Cerebellar nuclear complex (tissue), 1 donor: ENCODE results near the gene SMG5.
"Not testable (repeated sequence)": the region's sequence is repeated elsewhere in the genome, so short reads cannot be mapped to it uniquely, and the experiment has no call there.

Experiments used
- DNase-seq, 2 experiments: peaks; one replicate each; lab custom pipeline; 2025; lab: John Stamatoyannopoulos, UW

SMG5 gene

GRCh38 chr1:156245451-156246232 lies 37.0 kb downstream of the SMG5 start:
- no peak for DNase-seq

DNA sequence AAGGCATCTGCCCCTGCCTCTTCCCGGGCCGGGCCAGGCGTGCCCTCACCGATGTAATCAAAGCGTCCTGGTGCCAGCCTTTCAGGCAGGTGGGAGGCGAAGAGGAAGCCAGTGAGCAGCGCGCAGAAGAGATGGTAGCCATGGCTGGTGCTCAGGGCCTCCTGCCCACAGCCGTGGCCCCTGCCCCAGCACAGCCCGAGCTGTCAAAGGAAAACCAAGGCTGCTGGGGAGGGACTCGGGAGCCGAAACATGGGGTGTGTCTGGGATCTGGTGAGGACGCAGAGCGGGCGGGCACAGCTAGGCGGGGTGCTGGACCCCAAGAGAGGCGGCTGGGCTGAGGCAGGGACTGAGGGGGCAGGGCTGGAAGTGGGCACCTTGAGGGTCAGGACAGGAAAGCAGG lies 37.9 kb downstream of the SMG5 start:
- no peak for DNase-seq

GRCh38 chr1:156244126-156244525 lies 38.5 kb downstream of the SMG5 start:
- DNase-seq: no peak

DNA sequence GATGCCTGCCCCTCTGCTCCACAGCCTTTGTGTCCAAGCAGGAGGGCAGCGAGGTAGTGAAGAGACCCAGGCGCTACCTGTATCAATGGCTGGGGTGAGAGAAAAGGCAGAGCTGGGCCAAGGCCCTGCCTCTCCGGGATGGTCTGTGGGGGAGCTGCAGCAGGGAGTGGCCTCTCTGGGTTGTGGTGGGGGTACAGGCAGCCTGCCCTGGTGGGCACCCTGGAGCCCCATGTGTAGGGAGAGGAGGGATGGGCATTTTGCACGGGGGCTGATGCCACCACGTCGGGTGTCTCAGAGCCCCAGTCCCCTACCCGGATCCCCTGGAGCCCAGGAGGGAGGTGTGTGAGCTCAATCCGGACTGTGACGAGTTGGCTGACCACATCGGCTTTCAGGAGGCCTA lies 39.9 kb downstream of the SMG5 start:
- no peak for DNase-seq

- no peak for DNase-seq
Observed at GRCh38 chr1:156241926-156242325, 40.7 kb downstream of the SMG5 start, which contains the start of gene BGLAP. BGLAP (plus strand) TSS chr1:156242184; CDS start chr1:156242232, 48 bp downstream.

GRCh38 chr1:156241311-156241811 lies 41.3 kb downstream of the SMG5 start:
- no peak for DNase-seq

GRCh38 chr1:156238248-156238647 lies 44.4 kb downstream of the SMG5 start:
- no peak for DNase-seq

DNA sequence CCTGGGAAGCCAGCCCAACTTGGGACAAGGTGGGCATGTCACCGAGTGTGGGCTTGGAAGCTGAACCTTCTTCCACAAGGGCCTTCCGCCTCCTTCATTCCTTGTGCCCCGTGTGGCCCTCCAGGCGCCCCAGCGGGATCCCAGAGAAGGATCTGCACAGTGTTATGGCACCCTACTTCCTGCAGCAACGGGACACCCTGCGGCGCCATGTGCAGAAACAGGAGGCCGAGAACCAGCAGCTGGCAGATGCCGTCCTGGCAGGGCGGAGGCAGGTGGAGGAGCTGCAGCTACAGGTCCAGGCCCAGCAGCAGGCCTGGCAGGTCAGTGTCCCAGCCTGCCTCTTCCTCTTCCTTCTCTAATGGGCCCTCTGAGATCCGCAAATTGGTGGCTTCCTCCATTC lies 46.5 kb downstream of the SMG5 start:
- DNase-seq: no peak

GRCh38 chr1:156233426-156234127 lies 49.0 kb downstream of the SMG5 start:
- no peak for DNase-seq

- no peak for DNase-seq
Observed at GRCh38 chr1:156232201-156232894, 50.3 kb downstream of the SMG5 start.

DNA sequence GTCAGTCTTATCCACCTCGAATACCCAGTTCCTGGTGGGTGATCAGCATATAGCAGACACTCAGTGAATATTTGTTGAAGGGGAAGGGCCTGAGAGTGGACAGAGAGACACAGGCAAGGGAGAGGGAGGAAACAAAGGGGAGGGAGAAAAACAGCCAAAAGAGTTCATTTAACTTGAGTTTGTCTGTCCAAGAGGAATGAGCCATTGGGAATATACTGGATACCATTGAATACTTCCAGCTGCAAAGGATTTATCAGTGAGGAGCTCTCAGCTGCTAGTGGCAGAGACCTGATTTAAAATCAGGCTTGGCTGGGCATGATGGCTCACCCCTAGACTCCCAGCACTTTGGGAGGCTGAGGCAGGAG lies 52.2 kb downstream of the SMG5 start:
- DNase-seq: no peak

DNA sequence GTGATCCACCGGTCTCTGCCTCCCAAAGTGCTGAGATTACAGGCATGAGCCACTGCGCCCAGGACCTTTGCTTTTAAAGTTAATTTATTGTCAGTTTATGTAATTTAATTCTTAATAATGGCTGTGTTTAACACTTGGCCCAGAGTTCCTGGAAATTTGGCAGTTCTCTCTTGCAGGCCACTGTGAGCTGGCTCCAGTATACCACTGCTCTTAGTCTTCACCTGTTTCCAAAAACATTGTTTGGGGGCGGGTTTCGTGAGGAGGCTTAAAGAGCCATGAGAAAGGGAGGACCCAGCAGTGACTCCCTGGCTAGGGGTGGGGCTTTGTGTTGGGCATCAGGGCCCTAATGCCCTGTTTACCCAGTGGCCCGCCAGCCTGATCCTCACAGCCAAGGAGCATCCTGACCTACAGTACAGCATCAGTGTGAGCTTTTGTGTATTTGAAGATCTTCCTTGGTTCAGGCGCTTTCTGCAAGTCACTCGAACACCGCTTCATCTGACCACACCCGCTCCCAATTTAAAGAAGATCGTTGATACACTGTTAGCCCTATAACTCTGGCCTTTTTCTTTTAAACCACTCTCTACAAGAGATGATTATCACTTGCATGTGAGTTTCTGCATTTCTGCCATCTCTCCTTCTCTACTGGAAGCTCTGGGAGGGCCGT lies 52.7 kb downstream of the SMG5 start:
- DNase-seq: no peak

- no peak for DNase-seq
Observed at GRCh38 chr1:156228501-156228900, 54.1 kb downstream of the SMG5 start.

GRCh38 chr1:156226782-156227181 lies 55.8 kb downstream of the SMG5 start:
- no peak for DNase-seq

GRCh38 chr1:156226116-156226538 lies 56.5 kb downstream of the SMG5 start:
- no peak for DNase-seq

DNA sequence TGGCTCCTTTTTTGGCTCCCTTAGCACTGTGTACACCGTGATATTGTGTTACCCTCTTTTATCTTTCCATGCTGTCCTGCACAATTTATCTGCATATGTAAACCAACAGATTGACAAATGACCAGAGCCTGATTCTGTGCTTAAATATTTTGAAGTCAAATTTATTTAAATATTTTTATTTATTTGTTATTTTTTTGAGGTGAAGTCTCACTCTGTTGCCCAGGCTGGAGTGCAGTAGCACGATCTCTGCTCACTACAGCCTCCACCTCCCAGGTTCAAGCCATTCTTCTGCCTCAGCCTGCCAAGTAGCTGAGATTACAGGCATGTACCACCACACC lies 57.0 kb downstream of the SMG5 start:
- DNase-seq: no peak

GRCh38 chr1:156221986-156222692 lies 60.5 kb downstream of the SMG5 start:
- no peak for DNase-seq

DNA sequence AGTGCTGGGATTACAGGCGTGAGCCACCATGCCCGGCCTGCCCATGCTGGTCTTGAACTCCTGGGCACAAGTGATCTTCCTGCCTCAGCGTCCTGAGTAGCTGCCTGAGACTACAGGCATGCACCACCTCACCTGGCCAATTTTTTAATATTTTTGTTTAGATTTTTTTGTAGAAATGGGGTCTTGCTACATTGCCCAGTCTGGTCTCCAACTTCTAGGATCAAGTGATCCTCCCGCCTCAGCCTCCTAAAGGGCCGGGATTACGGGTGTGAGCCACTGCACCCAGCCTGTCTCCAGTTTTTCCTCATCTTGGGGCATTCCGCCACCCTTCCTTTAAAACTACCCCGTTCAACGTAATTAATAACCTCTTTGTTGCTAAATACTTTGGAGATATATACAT lies 62.4 kb downstream of the SMG5 start:
- DNase-seq: no peak

DNA sequence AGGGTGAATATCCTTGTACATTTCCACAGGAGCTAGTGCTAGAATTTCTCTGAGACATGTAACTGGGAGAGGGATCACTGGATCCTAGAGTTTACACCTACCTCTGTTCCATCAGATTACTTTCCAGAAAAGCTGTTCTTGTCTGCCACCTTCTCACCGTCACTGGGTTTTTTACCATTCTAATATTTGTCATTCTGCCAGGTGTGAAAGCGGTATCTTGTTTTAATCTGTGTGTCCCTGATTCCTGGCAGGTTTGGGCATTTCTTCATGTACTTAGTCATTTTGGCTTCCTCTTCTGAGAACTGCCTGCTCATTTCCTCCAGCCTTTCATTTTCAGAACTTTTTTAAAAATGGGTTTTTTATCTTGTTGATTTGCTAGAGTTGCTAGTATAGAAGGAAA lies 64.8 kb downstream of the SMG5 start:
- no peak for DNase-seq

DNA sequence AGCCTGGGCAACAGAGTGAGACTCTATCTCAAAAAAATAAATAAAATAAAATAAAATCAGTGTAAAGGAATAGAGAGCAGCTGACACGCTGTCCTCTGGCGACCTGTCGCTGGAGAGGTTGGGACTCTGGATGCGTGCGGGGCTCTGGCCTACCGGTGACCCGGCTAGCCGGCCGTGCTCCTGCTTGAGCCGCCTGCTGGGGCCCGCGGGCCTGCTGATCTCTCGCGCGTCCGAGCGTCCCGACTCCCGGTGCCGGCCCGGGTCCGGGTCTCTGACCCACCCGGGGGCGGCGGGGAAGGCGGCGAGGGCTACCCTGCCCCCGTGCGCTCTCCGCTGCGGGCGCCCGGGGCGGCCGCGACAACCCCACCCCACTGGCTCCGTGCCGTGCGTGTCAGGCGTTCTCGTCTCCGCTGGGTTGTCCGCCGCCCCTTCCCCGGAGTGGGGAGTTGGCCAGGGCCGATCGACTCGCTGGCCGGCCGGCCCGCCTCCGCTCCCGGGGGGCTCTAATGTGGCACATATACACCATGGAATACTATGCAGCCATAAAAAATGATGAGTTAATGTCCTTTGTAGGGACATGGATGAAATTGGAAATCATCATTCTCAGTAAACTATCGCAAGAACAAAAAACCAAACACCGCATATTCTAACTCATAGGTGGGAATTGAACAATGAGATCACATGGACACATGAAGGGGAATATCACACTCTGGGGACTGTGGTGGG lies 66.1 kb downstream of the SMG5 start:
- not testable (repeated sequence) for DNase-seq
